Endodermal cell (in vitro differentiated cells): ENCODE data around the gene MED17. TPM values are rescaled to one million over a fixed set of nuclear protein-coding genes. Genes with fewer than 3 reads are reported as not detected.

Experiments used
- DNase-seq: peaks from one replicate; pipeline ENCODE4 v3.0.0-alpha.2; 2017
- H3K27ac ChIP-seq: 2 replicates; pipeline ENCODE4 v1.5.1; 2013; ENCODE audit warnings: mild to moderate bottlenecking, low read depth, low read length, moderate library complexity
- H3K27me3 ChIP-seq: 2 replicates; pipeline ENCODE4 v1.6.1; 2013; ENCODE audit warnings: mild to moderate bottlenecking, low read length, moderate library complexity; ENCODE audit not compliant: insufficient read depth, control insufficient read depth, poor library complexity, severe bottlenecking
- H3K36me3 ChIP-seq: 2 replicates; pipeline ENCODE4 v1.7.0; 2013; ENCODE audit warnings: mild to moderate bottlenecking, low read length, moderate library complexity; ENCODE audit not compliant: control insufficient read depth, insufficient read depth
- H3K4me1 ChIP-seq: one replicate; pipeline ENCODE4 v1.7.0; 2013; ENCODE audit warnings: low read length; ENCODE audit not compliant: control insufficient read depth, insufficient read depth
- H3K4me3 ChIP-seq: 2 replicates; pipeline ENCODE4 v1.5.1; 2013; ENCODE audit warnings: mild to moderate bottlenecking, low read length, moderate library complexity
- H3K9ac ChIP-seq: 2 replicates; pipeline ENCODE4 v1.6.1; 2013; ENCODE audit warnings: mild to moderate bottlenecking, low read length, moderate library complexity; ENCODE audit not compliant: poor library complexity, severe bottlenecking; ENCODE audit errors: extremely low read depth
- H3K9me3 ChIP-seq: 2 replicates; pipeline ENCODE4 v1.6.1; 2013; ENCODE audit warnings: mild to moderate bottlenecking, low read length, moderate library complexity; ENCODE audit not compliant: control insufficient read depth
- H3K27ac Mint-ChIP-seq: 2 replicates; pipeline ENCODE4 v1.8.0; 2020; ENCODE audit warnings: mixed read lengths
- H3K27me3 Mint-ChIP-seq: 2 replicates; pipeline ENCODE4 v1.8.0; 2021; ENCODE audit warnings: mild to moderate bottlenecking, mixed read lengths; ENCODE audit not compliant: insufficient read depth
- H3K36me3 Mint-ChIP-seq: 2 replicates; pipeline ENCODE4 v1.8.0; 2020; ENCODE audit warnings: low read depth, mixed read lengths
- H3K4me1 Mint-ChIP-seq: 2 replicates; pipeline ENCODE4 v1.8.0; 2020; ENCODE audit warnings: mixed read lengths
- H3K4me3 Mint-ChIP-seq: 2 replicates; pipeline ENCODE4 v1.8.0; 2020; ENCODE audit warnings: mild to moderate bottlenecking, moderate library complexity, mixed read lengths
- H3K9me3 Mint-ChIP-seq: 2 replicates; pipeline ENCODE4 v1.8.0; 2020; ENCODE audit warnings: mild to moderate bottlenecking, mixed read lengths
- WGBS, 2 experiments: methylation state at CpG; one replicate each; pipeline versions ENCODE4 v1.1.5 to v1.1.7; 2013; ENCODE audit warnings: missing lambda C conversion rate in 2 of 2, mixed read lengths in 1 of 2; ENCODE audit not compliant: insufficient coverage in 1 of 2, insufficient read length in 1 of 2; 5-methylcytosine and 5-hydroxymethylcytosine counted together
- total RNA-seq, 2 donors: library from RNA; stranded (reverse); fragmentation: NEBNext Ultra II Directional in 1 of 2; extraction: Animal tissue kit (Norgen Biotek cat#: 25700) in 1 of 2; gene quantifications; 2 replicates in 1 of 2; 3 replicates in 1 of 2; pipeline ENCODE4 v1.2.1, GENCODE V29; 2021
- TF ChIP-seq, protein P1 (sequence below): fragments of 200-600 bp; sonication (generic); conservative IDR thresholded peaks from 2 replicates; pipeline ENCODE4 v1.5.0; 2021; ENCODE audit warnings: antibody characterized with exemption, mild to moderate bottlenecking

Gene MED17
- total RNA-seq, 2 donors from 2014 or later = 40.6 to 46.2 TPM

DNA sequence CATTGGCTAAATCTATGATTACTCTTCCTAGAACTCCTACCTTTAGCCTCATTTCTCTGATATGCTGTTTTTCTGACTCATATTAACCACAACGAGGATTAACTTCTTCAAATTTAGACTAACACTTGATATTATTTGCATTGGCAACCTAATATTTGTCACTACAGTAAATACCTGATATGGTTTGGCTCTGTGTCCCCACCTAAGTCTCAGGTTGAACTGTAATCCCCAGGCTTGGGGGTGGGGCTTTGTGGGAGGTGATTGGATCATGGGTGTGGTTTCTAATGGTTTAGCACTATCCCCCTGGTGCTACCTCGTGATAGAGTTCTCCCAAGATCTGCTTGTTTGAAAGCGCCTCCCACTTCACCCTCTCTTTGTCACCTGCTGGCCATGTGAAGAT, 17.1 kb upstream of the MED17 start:
- H3K4me1 ChIP-seq = no peaks in the 10 kb centered on the region
- H3K9me3 ChIP-seq = peaks cover 34% of the 10 kb centered on the region
- H3K9ac ChIP-seq = no peak overlapping the region
- Mint-ChIP-seq H3K27ac (no peak overlapping the region), H3K4me1 (peaks cover 40% of the 10 kb centered on the region), H3K36me3 (peaks cover 24% of the 10 kb centered on the region), H3K27me3 (no peaks in the 10 kb centered on the region), H3K9me3 (peaks cover 20% of the 10 kb centered on the region), H3K4me3 (no peak overlapping the region)
- WGBS, 2 experiments = 83 to 96% methylated on average over 1 to 3 of the region's 3 CpGs
- H3K27me3 ChIP-seq = no peaks in the 10 kb centered on the region
- DNase-seq = no peak
- H3K36me3 ChIP-seq = peaks cover 14% of the 10 kb centered on the region
- TF ChIP-seq, protein P1, sequence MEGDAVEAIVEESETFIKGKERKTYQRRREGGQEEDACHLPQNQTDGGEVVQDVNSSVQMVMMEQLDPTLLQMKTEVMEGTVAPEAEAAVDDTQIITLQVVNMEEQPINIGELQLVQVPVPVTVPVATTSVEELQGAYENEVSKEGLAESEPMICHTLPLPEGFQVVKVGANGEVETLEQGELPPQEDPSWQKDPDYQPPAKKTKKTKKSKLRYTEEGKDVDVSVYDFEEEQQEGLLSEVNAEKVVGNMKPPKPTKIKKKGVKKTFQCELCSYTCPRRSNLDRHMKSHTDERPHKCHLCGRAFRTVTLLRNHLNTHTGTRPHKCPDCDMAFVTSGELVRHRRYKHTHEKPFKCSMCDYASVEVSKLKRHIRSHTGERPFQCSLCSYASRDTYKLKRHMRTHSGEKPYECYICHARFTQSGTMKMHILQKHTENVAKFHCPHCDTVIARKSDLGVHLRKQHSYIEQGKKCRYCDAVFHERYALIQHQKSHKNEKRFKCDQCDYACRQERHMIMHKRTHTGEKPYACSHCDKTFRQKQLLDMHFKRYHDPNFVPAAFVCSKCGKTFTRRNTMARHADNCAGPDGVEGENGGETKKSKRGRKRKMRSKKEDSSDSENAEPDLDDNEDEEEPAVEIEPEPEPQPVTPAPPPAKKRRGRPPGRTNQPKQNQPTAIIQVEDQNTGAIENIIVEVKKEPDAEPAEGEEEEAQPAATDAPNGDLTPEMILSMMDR = no peak
- no peak overlapping the region for H3K4me3 ChIP-seq
- no peak overlapping the region for H3K27ac ChIP-seq

DNA sequence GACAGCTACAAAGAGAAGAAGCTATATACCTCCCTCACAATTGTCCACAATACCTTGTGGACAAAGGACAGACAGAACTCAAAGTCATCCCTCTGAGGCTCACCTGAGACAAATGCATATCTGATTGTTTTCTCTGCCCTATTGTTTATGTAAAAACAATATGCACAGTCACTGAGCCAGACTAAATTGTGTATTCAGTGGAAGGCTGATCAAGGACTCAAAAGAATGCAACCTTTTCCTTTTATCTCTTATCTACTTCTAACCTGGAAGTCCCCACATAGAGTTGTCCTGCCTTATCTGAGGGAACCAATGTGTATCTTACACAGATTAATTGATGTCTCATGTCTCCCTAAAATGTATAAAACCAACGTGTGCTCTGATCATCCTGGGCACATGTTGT, 13.9 kb upstream of the MED17 start:
- H3K27me3 Mint-ChIP-seq = no peaks in the 10 kb centered on the region
- no peak overlapping the region for H3K4me3 Mint-ChIP-seq
- DNase-seq = no peak
- H3K9me3 Mint-ChIP-seq = peaks cover 20% of the 10 kb centered on the region
- H3K4me1 ChIP-seq = no peaks in the 10 kb centered on the region
- peaks cover 46% of the 10 kb centered on the region for H3K9me3 ChIP-seq
- H3K9ac ChIP-seq = peak overlapping the region; percentile 41
- H3K36me3 Mint-ChIP-seq = peaks cover 8% of the 10 kb centered on the region
- peak overlapping the region; percentile 28 for H3K27ac ChIP-seq
- H3K36me3 ChIP-seq = no peaks in the 10 kb centered on the region
- peak overlapping the region; percentile 96 for H3K27ac Mint-ChIP-seq
- TF ChIP-seq, protein P1 = no peak
- no peak overlapping the region for H3K4me3 ChIP-seq
- H3K27me3 ChIP-seq = no peaks in the 10 kb centered on the region
- H3K4me1 Mint-ChIP-seq = peaks cover 33% of the 10 kb centered on the region
- WGBS, 2 experiments = 32 to 44% methylated on average over 1 of the region's 1 CpG

DNA sequence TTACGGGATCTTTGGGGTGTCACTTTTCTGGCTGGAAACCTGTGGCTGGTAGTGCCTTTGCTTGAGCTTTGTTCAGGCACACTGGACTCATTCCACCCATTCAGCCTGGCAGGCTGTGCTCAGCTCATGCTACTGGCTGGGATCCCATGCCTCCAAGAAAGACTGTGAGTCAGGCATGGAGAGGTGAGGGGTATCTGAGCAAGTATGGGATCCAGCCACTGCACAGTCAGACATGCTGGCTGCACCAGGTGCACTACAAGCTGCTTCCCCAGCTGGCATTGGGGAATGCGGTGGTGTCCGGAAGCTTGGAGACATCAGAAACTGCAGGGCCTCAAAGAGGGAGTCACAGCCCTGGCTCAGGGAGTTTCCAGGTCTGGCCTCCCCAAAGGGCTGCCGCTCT, 12.0 kb upstream of the MED17 start:
- peaks cover 4% of the 10 kb centered on the region for H3K36me3 Mint-ChIP-seq

More for the DNA sequence above, 12.0 kb upstream of the MED17 start:
- WGBS, 2 experiments = 95 to 100% methylated on average over 4 of the region's 4 CpGs
- H3K4me1 ChIP-seq = no peaks in the 10 kb centered on the region
- no peak for DNase-seq
- no peaks in the 10 kb centered on the region for H3K36me3 ChIP-seq
- Mint-ChIP-seq H3K27ac (no peak overlapping the region), H3K4me1 (peaks cover 30% of the 10 kb centered on the region), H3K27me3 (no peaks in the 10 kb centered on the region), H3K4me3 (no peak overlapping the region), H3K9me3 (peaks cover 6% of the 10 kb centered on the region)
- H3K27ac ChIP-seq = no peak overlapping the region
- H3K27me3 ChIP-seq = no peaks in the 10 kb centered on the region
- H3K9me3 ChIP-seq = peaks cover 32% of the 10 kb centered on the region
- TF ChIP-seq, protein P1 = no peak
- H3K9ac ChIP-seq = no peak overlapping the region
- H3K4me3 ChIP-seq = peak overlapping the region; percentile 64
